Adipocyte (in vitro differentiated cells): ENCODE measurements around the gene TRERF1.

ENCODE experiments used
- DNase-seq: peaks from one replicate; pipeline ENCODE4 v3.0.0-alpha.2; 2015; ENCODE audit warnings: low read depth
- H3K27me3 ChIP-seq: replicated peaks from 2 replicates; pipeline ENCODE4 v1.7.0; 2013; ENCODE audit warnings: mild to moderate bottlenecking, low read length, moderate library complexity; ENCODE audit not compliant: control insufficient read depth, insufficient read depth
- H3K36me3 ChIP-seq: 2 replicates; pipeline ENCODE4 v1.7.0; 2013; ENCODE audit warnings: low read length, mild to moderate bottlenecking, moderate library complexity; ENCODE audit not compliant: control insufficient read depth, insufficient read depth, severe bottlenecking
- H3K4me1 ChIP-seq: 2 replicates; pipeline ENCODE4 v1.7.0; 2013; ENCODE audit warnings: mild to moderate bottlenecking, low read length, moderate library complexity; ENCODE audit not compliant: control insufficient read depth, insufficient read depth
- H3K4me3 ChIP-seq: 2 replicates; pipeline ENCODE4 v1.7.0; 2013; ENCODE audit warnings: mild to moderate bottlenecking, low read length, moderate library complexity
- H3K9ac ChIP-seq: 2 replicates; pipeline ENCODE4 v1.7.0; 2013; ENCODE audit warnings: mild to moderate bottlenecking, low read length, moderate library complexity
- H3K9me3 ChIP-seq: 2 replicates; pipeline ENCODE4 v1.7.0; 2013; ENCODE audit warnings: mild to moderate bottlenecking, low read length, moderate library complexity; ENCODE audit not compliant: control insufficient read depth

Gene TRERF1

DNA sequence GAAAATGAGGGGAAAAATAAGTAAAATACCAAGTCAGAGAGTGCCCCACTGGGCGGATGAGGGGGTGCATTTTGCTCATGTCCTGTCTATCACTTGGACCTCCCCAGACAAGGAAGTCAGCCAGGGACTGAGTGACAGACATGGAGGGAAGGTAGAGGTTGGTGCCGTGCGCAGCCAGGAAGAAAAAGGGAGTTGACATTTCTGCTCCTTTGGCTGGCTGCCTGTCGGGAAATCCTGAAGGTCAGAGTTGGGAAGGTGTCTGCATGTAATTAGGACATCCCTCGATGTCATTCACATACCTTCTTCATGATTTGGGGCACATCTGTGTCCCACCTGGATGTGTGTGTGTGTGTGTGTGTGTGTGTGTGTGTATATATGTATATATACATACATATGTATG lies 269.6 kb downstream of the TRERF1 start:
- no peak for DNase-seq
- Histone ChIP-seq H3K9me3 (no peaks in the 10 kb centered on the region), H3K4me1 (no peaks in the 10 kb centered on the region), H3K9ac (no peak overlapping the region), H3K27me3 (peaks cover 27% of the 10 kb centered on the region), H3K4me3 (no peak overlapping the region), H3K36me3 (no peaks in the 10 kb centered on the region)

GRCh38 chr6:42179945-42180313 lies 271.8 kb downstream of the TRERF1 start:
- Histone ChIP-seq H3K4me3 (no peak overlapping the region), H3K9ac (no peak overlapping the region)
- no peak for DNase-seq

GRCh38 chr6:42179261-42179944 lies 272.3 kb downstream of the TRERF1 start:
- DNase-seq = no peak
- Histone ChIP-seq H3K9ac (no peak overlapping the region), H3K4me3 (no peak overlapping the region), H3K27me3 (peaks cover 23% of the 10 kb centered on the region), H3K4me1 (no peaks in the 10 kb centered on the region), H3K36me3 (no peaks in the 10 kb centered on the region), H3K9me3 (no peaks in the 10 kb centered on the region)

More at GRCh38 chr6:42179945-42180313, 271.8 kb downstream of the TRERF1 start:
- no peaks in the 10 kb centered on the region for H3K9me3 ChIP-seq
- no peaks in the 10 kb centered on the region for H3K36me3 ChIP-seq
- peaks cover 25% of the 10 kb centered on the region for H3K27me3 ChIP-seq
- H3K4me1 ChIP-seq = no peaks in the 10 kb centered on the region

DNA sequence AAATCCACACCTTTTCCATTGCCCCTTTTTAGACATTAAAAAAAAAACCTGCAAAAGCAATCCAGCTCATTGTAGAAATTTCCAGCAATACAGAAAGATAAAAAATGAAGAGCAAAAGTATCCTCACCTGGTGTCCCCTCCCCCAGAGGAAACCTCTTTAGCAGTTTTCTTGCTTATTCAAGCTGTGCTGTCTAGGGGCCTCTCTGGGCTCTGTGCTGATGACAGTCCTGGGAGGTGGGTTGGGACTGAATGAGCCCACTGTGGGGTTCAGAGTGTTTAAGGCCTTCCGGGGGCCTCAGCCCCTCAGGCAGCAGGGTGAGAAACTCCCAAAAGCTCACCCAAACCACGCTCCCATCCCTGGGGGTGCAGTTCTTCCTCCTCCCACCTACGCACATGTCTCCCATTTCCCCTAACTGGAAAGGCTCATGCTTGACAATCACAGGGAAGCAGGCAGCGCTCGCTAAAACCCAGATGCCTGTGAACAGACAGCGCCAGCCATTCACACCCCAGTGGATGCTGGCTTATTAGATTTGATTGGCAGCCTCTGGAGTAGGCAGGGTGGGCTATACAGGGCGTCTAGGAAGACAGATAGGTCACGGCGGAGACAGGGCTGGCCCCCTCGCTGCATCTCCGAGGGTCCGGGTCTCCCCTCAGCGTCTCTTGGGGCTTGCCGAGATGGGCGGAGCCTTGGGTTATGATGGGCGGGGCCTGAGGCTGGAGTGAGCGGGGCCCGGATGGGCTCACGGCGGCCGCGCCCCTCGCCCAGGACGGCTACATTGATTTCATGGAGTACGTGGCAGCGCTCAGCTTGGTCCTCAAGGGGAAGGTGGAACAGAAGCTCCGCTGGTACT lies 274.0 kb downstream of the TRERF1 start:
- no peaks in the 10 kb centered on the region for H3K36me3 ChIP-seq
- no peaks in the 10 kb centered on the region for H3K9me3 ChIP-seq
- H3K27me3 ChIP-seq = peaks cover 23% of the 10 kb centered on the region
- no peak overlapping the region for H3K4me3 ChIP-seq
- no peak overlapping the region for H3K9ac ChIP-seq
- DNase-seq = no peak
- no peaks in the 10 kb centered on the region for H3K4me1 ChIP-seq

- H3K9ac ChIP-seq = no peak overlapping the region
- no peak for DNase-seq
- no peaks in the 10 kb centered on the region for H3K36me3 ChIP-seq
- H3K4me3 ChIP-seq = no peak overlapping the region
- peaks cover 23% of the 10 kb centered on the region for H3K27me3 ChIP-seq
- no peaks in the 10 kb centered on the region for H3K4me1 ChIP-seq
- no peaks in the 10 kb centered on the region for H3K9me3 ChIP-seq
These were observed 274.7 kb downstream of the TRERF1 start for GRCh38 chr6:42176981-42177380.

- H3K9me3 ChIP-seq = no peaks in the 10 kb centered on the region
- no peaks in the 10 kb centered on the region for H3K36me3 ChIP-seq
- no peaks in the 10 kb centered on the region for H3K4me1 ChIP-seq
- H3K27me3 ChIP-seq = peaks cover 23% of the 10 kb centered on the region
- no peak for DNase-seq
- H3K4me3 ChIP-seq = no peak overlapping the region
- H3K9ac ChIP-seq = no peak overlapping the region
These were observed 275.9 kb downstream of the TRERF1 start for GRCh38 chr6:42175860-42176259.
